Rectal smooth muscle tissue (tissue), 1 donor: ENCODE results near the gene TFAP2D.

ENCODE experiments used
- H3K27ac ChIP-seq: one replicate; pipeline ENCODE4 v1.7.0; 2013; ENCODE audit warnings: low read depth, low read length, inconsistent platforms
- H3K27me3 ChIP-seq: one replicate; pipeline ENCODE4 v1.7.0; 2013; ENCODE audit warnings: low read length; ENCODE audit not compliant: control insufficient read depth, insufficient read depth
- H3K36me3 ChIP-seq: one replicate; pipeline ENCODE4 v1.7.0; 2013; ENCODE audit warnings: low read length; ENCODE audit not compliant: control insufficient read depth, insufficient read depth
- H3K4me1 ChIP-seq: one replicate; pipeline ENCODE4 v1.7.0; 2013; ENCODE audit warnings: low read length; ENCODE audit not compliant: control insufficient read depth, insufficient read depth
- H3K4me3 ChIP-seq: one replicate; pipeline ENCODE4 v1.7.0; 2013; ENCODE audit warnings: low read length
- H3K9ac ChIP-seq: one replicate; pipeline ENCODE4 v1.7.0; 2013; ENCODE audit warnings: low read length

Gene TFAP2D

GRCh38 chr6:50713226-50713625 is at the start of gene TFAP2D:
Gene TFAP2D (plus strand): TSS chr6:50713526. CDS start chr6:50714056, 530 bp downstream.
- peaks cover 9% of the 10 kb centered on the region for H3K27me3 ChIP-seq
- H3K9ac ChIP-seq, result no peak within 1 kb of the TSS
- no peak within 1 kb of the TSS for H3K27ac ChIP-seq
- no peaks in the 10 kb centered on the region for H3K4me1 ChIP-seq
- no peaks in the 10 kb centered on the region for H3K36me3 ChIP-seq
- no peak within 1 kb of the TSS for H3K4me3 ChIP-seq

GRCh38 chr6:50663806-50664205 is 49.5 kb upstream of the TFAP2D start:
- H3K36me3 ChIP-seq, result no peaks in the 10 kb centered on the region
- no peaks in the 10 kb centered on the region for H3K27me3 ChIP-seq
- no peak overlapping the region for H3K9ac ChIP-seq

GRCh38 chr6:50666089-50666488 is 47.2 kb upstream of the TFAP2D start:
- H3K36me3 ChIP-seq, result no peaks in the 10 kb centered on the region
- no peaks in the 10 kb centered on the region for H3K4me1 ChIP-seq
- H3K27ac ChIP-seq, result no peak overlapping the region
- H3K4me3 ChIP-seq, result no peak overlapping the region
- H3K27me3 ChIP-seq, result no peaks in the 10 kb centered on the region
- no peak overlapping the region for H3K9ac ChIP-seq

More at GRCh38 chr6:50663806-50664205, 49.5 kb upstream of the TFAP2D start:
- no peak overlapping the region for H3K4me3 ChIP-seq
- H3K27ac ChIP-seq, result no peak overlapping the region
- no peaks in the 10 kb centered on the region for H3K4me1 ChIP-seq

- H3K27me3 ChIP-seq, result no peaks in the 10 kb centered on the region
- no peak overlapping the region for H3K4me3 ChIP-seq
- H3K27ac ChIP-seq, result no peak overlapping the region
- H3K4me1 ChIP-seq, result no peaks in the 10 kb centered on the region
- no peak overlapping the region for H3K9ac ChIP-seq
- H3K36me3 ChIP-seq, result no peaks in the 10 kb centered on the region
Measured at GRCh38 chr6:50681213-50681824, 32.0 kb upstream of the TFAP2D start.

GRCh38 chr6:50689210-50689609 is 24.1 kb upstream of the TFAP2D start:
- H3K4me3 ChIP-seq, result no peak overlapping the region
- no peak overlapping the region for H3K27ac ChIP-seq
- no peaks in the 10 kb centered on the region for H3K4me1 ChIP-seq
- H3K9ac ChIP-seq, result no peak overlapping the region
- no peaks in the 10 kb centered on the region for H3K36me3 ChIP-seq
- no peaks in the 10 kb centered on the region for H3K27me3 ChIP-seq

GRCh38 chr6:50691814-50692495 is 21.4 kb upstream of the TFAP2D start:
- Histone ChIP-seq H3K4me1 (no peaks in the 10 kb centered on the region), H3K4me3 (no peak overlapping the region), H3K27ac (no peak overlapping the region), H3K36me3 (no peaks in the 10 kb centered on the region), H3K27me3 (no peaks in the 10 kb centered on the region), H3K9ac (no peak overlapping the region)

GRCh38 chr6:50698546-50698945 is 14.8 kb upstream of the TFAP2D start:
- Histone ChIP-seq H3K9ac (no peak overlapping the region), H3K27ac (no peak overlapping the region), H3K36me3 (no peaks in the 10 kb centered on the region), H3K27me3 (no peaks in the 10 kb centered on the region), H3K4me1 (no peaks in the 10 kb centered on the region), H3K4me3 (no peak overlapping the region)

GRCh38 chr6:50699051-50699775 is 14.1 kb upstream of the TFAP2D start:
- no peaks in the 10 kb centered on the region for H3K36me3 ChIP-seq
- H3K9ac ChIP-seq, result no peak overlapping the region
- no peaks in the 10 kb centered on the region for H3K27me3 ChIP-seq
- no peaks in the 10 kb centered on the region for H3K4me1 ChIP-seq
- H3K4me3 ChIP-seq, result no peak overlapping the region
- H3K27ac ChIP-seq, result no peak overlapping the region

- no peak overlapping the region for H3K4me3 ChIP-seq
- H3K27ac ChIP-seq, result no peak overlapping the region
- no peaks in the 10 kb centered on the region for H3K27me3 ChIP-seq
- H3K36me3 ChIP-seq, result no peaks in the 10 kb centered on the region
- H3K4me1 ChIP-seq, result no peaks in the 10 kb centered on the region
- no peak overlapping the region for H3K9ac ChIP-seq
Measured at GRCh38 chr6:50706575-50706974, 6.8 kb upstream of the TFAP2D start.

GRCh38 chr6:50707191-50707590 is 6.1 kb upstream of the TFAP2D start:
- Histone ChIP-seq H3K9ac (no peak overlapping the region), H3K4me1 (no peaks in the 10 kb centered on the region), H3K27me3 (peaks cover 2% of the 10 kb centered on the region), H3K4me3 (no peak overlapping the region), H3K27ac (no peak overlapping the region), H3K36me3 (no peaks in the 10 kb centered on the region)

GRCh38 chr6:50707652-50708300 is 5.5 kb upstream of the TFAP2D start:
- Histone ChIP-seq H3K36me3 (no peaks in the 10 kb centered on the region), H3K4me3 (no peak overlapping the region), H3K27me3 (peaks cover 2% of the 10 kb centered on the region)

GRCh38 chr6:50708664-50709365 is 4.5 kb upstream of the TFAP2D start:
- no peaks in the 10 kb centered on the region for H3K36me3 ChIP-seq
- no peak overlapping the region for H3K9ac ChIP-seq
- no peaks in the 10 kb centered on the region for H3K4me1 ChIP-seq
- no peak overlapping the region for H3K27ac ChIP-seq
- no peak overlapping the region for H3K4me3 ChIP-seq
- H3K27me3 ChIP-seq, result peaks cover 2% of the 10 kb centered on the region

More at GRCh38 chr6:50707652-50708300, 5.5 kb upstream of the TFAP2D start:
- Histone ChIP-seq H3K4me1 (no peaks in the 10 kb centered on the region), H3K27ac (no peak overlapping the region), H3K9ac (no peak overlapping the region)
